Fibroblast of pulmonary artery (primary cell): ENCODE data around the gene LAMTOR2.

ENCODE experiments used
- DNase-seq: peaks from one replicate; pipeline ENCODE4 v3.0.0-alpha.2; 2010; ENCODE audit warnings: low read depth
- H3K4me3 ChIP-seq: replicated peaks from 2 replicates; pipeline ENCODE4 v1.5.1; 2011; ENCODE audit warnings: low read depth, mild to moderate bottlenecking, control low read depth, low read length, moderate library complexity
- TF ChIP-seq, protein P1 (sequence below): IDR thresholded peaks from 2 replicates; pipeline ENCODE4 v1.5.1; 2011; ENCODE audit warnings: mild to moderate bottlenecking, control low read depth, low read length, inconsistent platforms; ENCODE audit errors: missing control alignments

The LAMTOR2 gene

DNA sequence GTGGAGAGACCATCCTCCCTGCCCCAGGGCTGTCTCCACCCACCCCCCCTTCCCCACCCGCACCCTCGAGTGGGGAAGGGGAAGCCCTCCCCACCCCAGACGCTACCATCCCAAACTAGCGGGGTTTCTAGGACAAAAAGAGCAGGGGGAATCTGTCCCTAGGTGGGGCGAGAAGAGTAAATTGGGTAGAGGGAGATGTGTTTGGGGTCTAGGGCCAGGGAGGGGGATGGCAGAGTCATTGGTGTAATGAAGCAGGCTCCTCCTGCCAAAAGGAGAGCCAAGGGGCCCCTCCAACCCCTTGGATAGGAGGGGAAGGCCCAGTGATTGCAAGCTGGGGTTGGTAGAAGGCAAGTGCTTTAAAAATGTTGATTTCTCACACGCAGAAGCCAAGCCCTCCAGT lies 17.7 kb downstream of the LAMTOR2 start:
- no peak for DNase-seq
- H3K4me3 ChIP-seq, result no peak overlapping the region
- TF ChIP-seq, protein P1, sequence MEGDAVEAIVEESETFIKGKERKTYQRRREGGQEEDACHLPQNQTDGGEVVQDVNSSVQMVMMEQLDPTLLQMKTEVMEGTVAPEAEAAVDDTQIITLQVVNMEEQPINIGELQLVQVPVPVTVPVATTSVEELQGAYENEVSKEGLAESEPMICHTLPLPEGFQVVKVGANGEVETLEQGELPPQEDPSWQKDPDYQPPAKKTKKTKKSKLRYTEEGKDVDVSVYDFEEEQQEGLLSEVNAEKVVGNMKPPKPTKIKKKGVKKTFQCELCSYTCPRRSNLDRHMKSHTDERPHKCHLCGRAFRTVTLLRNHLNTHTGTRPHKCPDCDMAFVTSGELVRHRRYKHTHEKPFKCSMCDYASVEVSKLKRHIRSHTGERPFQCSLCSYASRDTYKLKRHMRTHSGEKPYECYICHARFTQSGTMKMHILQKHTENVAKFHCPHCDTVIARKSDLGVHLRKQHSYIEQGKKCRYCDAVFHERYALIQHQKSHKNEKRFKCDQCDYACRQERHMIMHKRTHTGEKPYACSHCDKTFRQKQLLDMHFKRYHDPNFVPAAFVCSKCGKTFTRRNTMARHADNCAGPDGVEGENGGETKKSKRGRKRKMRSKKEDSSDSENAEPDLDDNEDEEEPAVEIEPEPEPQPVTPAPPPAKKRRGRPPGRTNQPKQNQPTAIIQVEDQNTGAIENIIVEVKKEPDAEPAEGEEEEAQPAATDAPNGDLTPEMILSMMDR, result no peak

DNA sequence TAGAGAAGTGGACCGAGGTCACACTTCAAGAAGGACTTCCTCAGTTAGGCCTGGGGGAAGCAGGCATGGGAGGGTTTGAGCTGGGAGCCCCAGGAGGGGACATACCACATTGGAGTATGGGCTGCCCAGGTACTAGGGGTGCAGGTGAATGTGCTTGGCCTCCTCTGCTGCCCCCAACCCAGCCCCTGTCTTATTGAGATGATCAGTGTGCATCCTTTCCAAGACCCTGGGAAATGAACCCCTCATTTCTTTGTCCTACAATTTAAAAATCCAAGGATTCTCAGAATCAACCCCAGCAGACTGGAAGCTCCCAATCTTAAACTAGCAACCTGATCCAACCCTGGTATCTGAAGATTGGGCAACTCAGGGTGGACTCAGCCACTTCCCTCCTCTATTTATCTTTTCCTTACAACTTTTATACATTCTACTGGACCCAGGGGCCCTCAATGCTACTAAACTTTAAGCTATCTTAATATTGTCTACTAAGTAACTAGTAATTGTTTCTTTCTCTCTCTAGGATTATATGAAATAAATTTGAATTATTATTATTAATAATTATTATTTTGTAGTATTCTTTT lies 18.6 kb downstream of the LAMTOR2 start:
- no peak for DNase-seq
- TF ChIP-seq, protein P1, result no peak
- H3K4me3 ChIP-seq, result no peak overlapping the region

DNA sequence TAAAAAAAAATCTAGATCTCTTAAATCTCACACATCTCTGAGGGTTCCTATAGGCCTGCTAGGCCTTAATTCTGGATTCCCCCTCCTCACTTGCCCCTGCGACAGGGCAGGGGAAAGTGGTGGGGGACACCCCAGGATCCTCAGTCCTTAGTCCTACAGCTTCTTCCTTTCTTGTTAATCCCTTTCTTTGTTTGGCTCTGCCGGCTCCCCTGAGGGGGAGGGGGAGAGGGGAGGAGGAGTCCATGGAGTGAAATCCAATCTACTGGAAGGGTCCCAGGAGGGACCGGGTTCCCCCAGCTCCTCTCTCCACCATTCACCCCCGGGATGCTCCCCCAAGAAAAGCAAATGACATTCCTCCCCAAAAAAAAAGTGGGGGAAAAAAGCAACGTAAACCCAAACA lies 19.2 kb downstream of the LAMTOR2 start:
- TF ChIP-seq, protein P1, result no peak

DNA sequence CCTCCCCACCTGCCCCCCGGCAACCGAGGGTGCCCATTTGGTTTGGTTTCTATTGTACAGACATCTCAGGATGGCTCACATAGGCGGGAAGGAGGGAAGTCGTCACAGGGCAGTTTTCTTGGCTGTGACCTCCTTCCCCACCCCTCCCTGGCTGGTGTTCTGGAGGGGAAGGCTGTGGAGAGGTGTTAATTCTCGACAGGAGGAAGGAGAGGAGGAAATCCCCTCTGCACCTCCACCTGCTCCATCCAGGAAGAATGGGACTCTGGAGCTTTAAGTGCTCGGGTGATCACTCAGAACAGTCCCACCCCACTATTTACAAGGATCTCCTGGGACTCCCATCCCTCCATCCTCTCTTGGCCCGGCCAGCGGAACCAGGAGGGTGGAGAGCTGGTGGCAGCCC lies 20.1 kb downstream of the LAMTOR2 start:
- DNase-seq, result no peak
- H3K4me3 ChIP-seq, result no peak overlapping the region
- TF ChIP-seq, protein P1, result no peak

More for the DNA sequence above, 19.2 kb downstream of the LAMTOR2 start:
- no peak for DNase-seq
- no peak overlapping the region for H3K4me3 ChIP-seq

DNA sequence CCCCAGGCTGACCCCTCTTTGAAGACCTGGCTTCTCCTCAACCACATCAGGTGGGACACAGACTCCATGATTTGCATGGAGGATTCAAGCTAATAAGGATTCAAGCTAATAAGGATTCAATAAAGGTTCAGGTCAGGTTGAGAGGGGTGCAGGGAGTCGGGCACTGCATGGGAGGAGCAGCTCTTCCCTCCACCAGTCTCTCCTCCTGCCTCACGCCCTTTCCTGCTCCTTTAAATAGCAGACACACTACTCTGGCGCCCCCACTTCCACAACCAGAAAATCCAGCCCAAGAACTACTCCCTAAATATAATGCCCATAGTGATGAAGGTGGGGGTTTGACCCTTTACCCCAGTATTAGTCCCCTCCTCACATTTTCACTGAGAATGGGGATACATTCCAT lies 20.6 kb downstream of the LAMTOR2 start:
- TF ChIP-seq, protein P1, result no peak
- DNase-seq, result no peak
- no peak overlapping the region for H3K4me3 ChIP-seq

DNA sequence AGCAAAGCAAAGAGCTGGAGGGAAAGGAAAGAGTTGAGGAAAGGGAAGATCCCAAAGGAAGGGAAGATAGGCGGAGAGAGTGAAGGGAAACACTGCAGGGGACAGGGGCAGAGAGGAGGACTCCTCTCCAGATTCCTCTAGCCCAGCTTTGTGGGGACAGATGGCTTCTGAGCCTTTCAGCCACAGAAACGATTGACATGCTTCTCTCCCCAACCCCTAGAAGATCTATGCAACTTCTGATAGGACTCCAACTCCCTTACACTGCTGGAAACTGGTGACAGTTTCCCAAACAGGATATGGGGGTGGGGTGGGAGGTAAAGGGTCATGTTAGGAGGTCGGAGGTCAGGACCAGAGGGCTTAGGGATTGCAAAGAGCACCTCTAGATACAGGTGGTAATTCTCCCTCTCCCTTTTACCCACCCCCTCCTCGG lies 21.2 kb downstream of the LAMTOR2 start:
- TF ChIP-seq, protein P1, result no peak
- DNase-seq, result no peak
- no peak overlapping the region for H3K4me3 ChIP-seq
